Prostate gland (tissue), 2 donors: ENCODE data around the gene ARGLU1. TPM values are rescaled to one million over a fixed set of nuclear protein-coding genes. Genes with fewer than 3 reads are reported as not detected.

Experiments
- DNase-seq: peaks from one replicate; pipeline ENCODE4 v3.0.0-alpha.2; 2019; ENCODE audit warnings: low spot score
- H3K27ac ChIP-seq, 2 donors: fragments of 200-600 bp; sonication (generic); 2 replicates each; pipeline ENCODE4 v1.5.1; 2017 to 2019
- H3K27me3 ChIP-seq: fragments of 200-600 bp; sonication (generic); replicated peaks from 2 replicates; pipeline ENCODE4 v1.5.1; 2019; ENCODE audit not compliant: insufficient read depth
- H3K36me3 ChIP-seq, 2 donors: fragments of 200-600 bp; sonication (generic); 1 replicate in 1 of 2; 2 replicates in 1 of 2; pipeline versions ENCODE4 v1.5.1 to v1.8.1; 2017 to 2019
- H3K4me1 ChIP-seq: fragments of 200-600 bp; sonication (generic); replicated peaks from 2 replicates; pipeline ENCODE4 v1.5.1; 2019
- H3K4me3 ChIP-seq, 2 donors: fragments of 200-600 bp; sonication (generic); 2 replicates each; pipeline ENCODE4 v1.5.1; 2017 to 2019
- H3K9me3 ChIP-seq: fragments of 200-600 bp; sonication (generic); 2 replicates; pipeline ENCODE4 v1.5.1; 2017
- CTCF ChIP-seq, 4 experiments: fragments of 200-600 bp in 2 of 4; fragments of 450-650 bp in 2 of 4; sonication (generic) in 2 of 4; IDR thresholded peaks; 1 replicate in 3 of 4; 2 replicates in 1 of 4; pipeline ENCODE4 v1.5.1; 2016 to 2019; ENCODE audit warnings: antibody characterized with exemption in 4 of 4, mild to moderate bottlenecking in 2 of 4, moderate library complexity in 2 of 4
- POLR2A ChIP-seq: fragments of 450-650 bp; IDR thresholded peaks from one replicate; pipeline ENCODE4 v1.6.1; 2016; ENCODE audit warnings: antibody characterized with exemption, mild to moderate bottlenecking
- POLR2AphosphoS5 ChIP-seq: sonication (generic); formaldehyde crosslinking; IDR thresholded peaks from one replicate; pipeline ENCODE4 v1.6.1; 2017; ENCODE audit warnings: antibody characterized with exemption
- WGBS: methylation state at CpG from one replicate; pipeline ENCODE4 v1.1.5; 2018; 5-methylcytosine and 5-hydroxymethylcytosine counted together
- intact Hi-C: fragments of 100-400 bp; cut with DNase I; formaldehyde crosslinking; loops from one replicate; pipeline ENCODE4 v1.14.2; 2022
- total RNA-seq, 2 donors: library from RNA; depleted of rRNA; stranded (reverse); fragments of >200 nt; gene quantifications; one replicate each; pipeline ENCODE4 v1.1.0, GENCODE V29; 2016

ARGLU1 gene
- total RNA-seq, 2 donors from 2014 or later, result 52.1 to 95.9 TPM

DNA sequence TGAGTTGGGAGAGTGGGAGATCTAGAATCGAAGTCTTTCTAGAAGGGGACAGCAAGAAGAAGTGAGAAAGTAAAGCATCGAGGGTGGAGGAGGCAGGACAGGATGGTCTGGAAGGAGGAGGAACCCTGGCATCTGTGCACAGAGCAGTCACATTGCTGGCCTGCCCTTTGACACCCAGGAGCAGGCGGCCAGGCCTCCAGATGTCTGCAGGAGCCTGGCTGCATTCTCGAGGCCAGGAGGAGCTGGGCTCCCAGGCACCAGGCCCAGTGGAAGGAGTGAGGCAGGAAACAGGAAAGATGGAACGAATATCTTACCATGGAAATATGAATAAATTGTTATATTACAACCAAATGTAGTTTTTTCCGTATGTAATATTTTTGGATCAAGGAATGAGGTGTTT lies 27.7 kb upstream of the ARGLU1 start:
- Histone ChIP-seq H3K27me3 (no peaks in the 10 kb centered on the region), H3K27ac (no peak overlapping the region), H3K4me3 (no peak overlapping the region), H3K4me1 (no peaks in the 10 kb centered on the region), H3K9me3 (no peaks in the 10 kb centered on the region), H3K36me3 (no peaks in the 10 kb centered on the region)
- DNase-seq, result no peak
- WGBS, result 81% methylated on average over 6 of the region's 6 CpGs
- intact Hi-C loops, result no loop called here
- TF ChIP-seq CTCF (IDR thresholded peaks at IDR 0.05), result no peak
- no peak for TF ChIP-seq POLR2AphosphoS5
- no peak for TF ChIP-seq POLR2A

DNA sequence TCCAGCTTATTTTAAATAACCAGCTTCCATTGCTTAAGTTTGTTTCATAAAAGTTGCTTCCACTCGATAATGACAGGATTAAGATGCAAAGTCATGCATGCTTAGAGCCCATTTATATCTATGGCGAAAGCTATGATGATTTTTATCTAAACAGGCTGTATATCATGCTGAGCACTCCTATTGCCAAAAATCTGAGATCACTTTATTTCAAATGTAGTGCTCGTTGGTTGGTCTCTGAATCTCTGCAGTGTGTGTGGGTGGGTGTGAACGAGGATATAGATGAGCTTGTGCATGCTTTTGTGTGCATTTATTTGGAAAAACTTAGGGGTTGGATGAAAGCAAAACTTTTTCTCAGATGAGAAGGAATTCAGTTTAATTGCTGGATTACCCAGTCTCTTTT lies 27.0 kb upstream of the ARGLU1 start:
- H3K27me3 ChIP-seq, result no peaks in the 10 kb centered on the region
- no peak overlapping the region for H3K27ac ChIP-seq
- TF ChIP-seq CTCF (IDR thresholded peaks at IDR 0.05) (no peak), POLR2AphosphoS5 (no peak), POLR2A (no peak)
- no peaks in the 10 kb centered on the region for H3K9me3 ChIP-seq
- 77% methylated on average over 4 of the region's 4 CpGs for WGBS
- no peaks in the 10 kb centered on the region for H3K36me3 ChIP-seq
- intact Hi-C loops, result no loop called here
- no peak overlapping the region for H3K4me3 ChIP-seq
- no peaks in the 10 kb centered on the region for H3K4me1 ChIP-seq
- DNase-seq, result no peak

- 88% methylated on average over 5 of the region's 5 CpGs for WGBS
- H3K27ac ChIP-seq, result no peak overlapping the region
- H3K36me3 ChIP-seq, result no peaks in the 10 kb centered on the region
- H3K27me3 ChIP-seq, result no peaks in the 10 kb centered on the region
- intact Hi-C loops, result no loop called here
- no peaks in the 10 kb centered on the region for H3K9me3 ChIP-seq
- H3K4me3 ChIP-seq, result no peak overlapping the region
- DNase-seq, result no peak
- no peak for TF ChIP-seq POLR2A
- no peak for TF ChIP-seq CTCF (IDR thresholded peaks at IDR 0.05)
- no peak for TF ChIP-seq POLR2AphosphoS5
- no peaks in the 10 kb centered on the region for H3K4me1 ChIP-seq
Observed at GRCh38 chr13:106593132-106593531, 25.2 kb upstream of the ARGLU1 start.

- TF ChIP-seq CTCF (IDR thresholded peaks at IDR 0.05) (no peak), POLR2A (no peak), POLR2AphosphoS5 (no peak)
- Histone ChIP-seq H3K4me3 (no peak overlapping the region), H3K9me3 (no peaks in the 10 kb centered on the region), H3K27me3 (no peaks in the 10 kb centered on the region), H3K36me3 (no peaks in the 10 kb centered on the region), H3K27ac (no peak overlapping the region), H3K4me1 (no peaks in the 10 kb centered on the region)
- no peak for DNase-seq
- WGBS, result 71% methylated on average over 2 of the region's 2 CpGs
- intact Hi-C loops, result no loop called here
Observed at GRCh38 chr13:106591299-106591698, 23.4 kb upstream of the ARGLU1 start.

DNA sequence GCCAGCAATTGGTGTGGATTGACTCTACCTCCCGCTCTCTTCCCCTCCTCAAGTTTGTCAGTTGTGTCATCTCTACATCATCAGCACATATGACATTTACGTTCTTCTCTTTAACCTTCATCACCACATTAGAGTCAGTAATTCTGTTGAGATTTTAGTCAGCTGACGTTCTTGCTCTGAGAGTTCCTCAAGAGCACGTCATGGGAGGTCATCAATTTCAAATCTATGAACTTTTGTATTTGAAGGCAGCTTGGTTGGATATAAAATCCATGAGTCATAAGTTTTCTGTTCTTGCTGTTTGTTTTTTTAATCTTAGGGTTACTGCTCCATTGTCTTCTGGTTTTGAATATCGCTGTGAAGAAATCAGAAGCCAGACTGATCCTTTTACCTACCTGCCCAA lies 21.8 kb upstream of the ARGLU1 start:
- Histone ChIP-seq H3K9me3 (no peaks in the 10 kb centered on the region), H3K4me1 (no peaks in the 10 kb centered on the region), H3K27me3 (no peaks in the 10 kb centered on the region), H3K4me3 (no peak overlapping the region), H3K36me3 (no peaks in the 10 kb centered on the region), H3K27ac (no peak overlapping the region)
- intact Hi-C loops, result no loop called here
- DNase-seq, result no peak
- WGBS, result 73% methylated on average over 5 of the region's 5 CpGs
- TF ChIP-seq POLR2A (no peak), CTCF (IDR thresholded peaks at IDR 0.05) (no peak), POLR2AphosphoS5 (no peak)
